B cell (primary cell): ENCODE results near the gene H2BK1.

Experiments
- EZH2 ChIP-seq: IDR thresholded peaks from 2 replicates; pipeline ENCODE4 v1.6.1; 2012; ENCODE audit warnings: borderline replicate concordance, low read depth, mild to moderate bottlenecking, moderate library complexity, low read length; ENCODE audit not compliant: insufficient read depth, poor library complexity, severe bottlenecking
- TF ChIP-seq, protein P1 (sequence below): fragments of 200-600 bp; IDR thresholded peaks from one replicate; pipeline ENCODE4 v1.8.0; 2022; ENCODE audit warnings: antibody characterized with exemption, mild to moderate bottlenecking

GRCh38 chr7:151174246-151175046, 35.8 kb downstream of the H2BK1 start:
- TF ChIP-seq, protein P1, sequence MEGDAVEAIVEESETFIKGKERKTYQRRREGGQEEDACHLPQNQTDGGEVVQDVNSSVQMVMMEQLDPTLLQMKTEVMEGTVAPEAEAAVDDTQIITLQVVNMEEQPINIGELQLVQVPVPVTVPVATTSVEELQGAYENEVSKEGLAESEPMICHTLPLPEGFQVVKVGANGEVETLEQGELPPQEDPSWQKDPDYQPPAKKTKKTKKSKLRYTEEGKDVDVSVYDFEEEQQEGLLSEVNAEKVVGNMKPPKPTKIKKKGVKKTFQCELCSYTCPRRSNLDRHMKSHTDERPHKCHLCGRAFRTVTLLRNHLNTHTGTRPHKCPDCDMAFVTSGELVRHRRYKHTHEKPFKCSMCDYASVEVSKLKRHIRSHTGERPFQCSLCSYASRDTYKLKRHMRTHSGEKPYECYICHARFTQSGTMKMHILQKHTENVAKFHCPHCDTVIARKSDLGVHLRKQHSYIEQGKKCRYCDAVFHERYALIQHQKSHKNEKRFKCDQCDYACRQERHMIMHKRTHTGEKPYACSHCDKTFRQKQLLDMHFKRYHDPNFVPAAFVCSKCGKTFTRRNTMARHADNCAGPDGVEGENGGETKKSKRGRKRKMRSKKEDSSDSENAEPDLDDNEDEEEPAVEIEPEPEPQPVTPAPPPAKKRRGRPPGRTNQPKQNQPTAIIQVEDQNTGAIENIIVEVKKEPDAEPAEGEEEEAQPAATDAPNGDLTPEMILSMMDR = no peak
- no peak for TF ChIP-seq EZH2
